Measurements from ENCODE around the gene PBX3. TPM values are rescaled to one million over a fixed set of nuclear protein-coding genes. Genes with fewer than 3 reads are reported as not detected.

Gene PBX3
- total RNA-seq, 2 experiments from 2014 or later, result 25.3 to 30.8 TPM

DNA sequence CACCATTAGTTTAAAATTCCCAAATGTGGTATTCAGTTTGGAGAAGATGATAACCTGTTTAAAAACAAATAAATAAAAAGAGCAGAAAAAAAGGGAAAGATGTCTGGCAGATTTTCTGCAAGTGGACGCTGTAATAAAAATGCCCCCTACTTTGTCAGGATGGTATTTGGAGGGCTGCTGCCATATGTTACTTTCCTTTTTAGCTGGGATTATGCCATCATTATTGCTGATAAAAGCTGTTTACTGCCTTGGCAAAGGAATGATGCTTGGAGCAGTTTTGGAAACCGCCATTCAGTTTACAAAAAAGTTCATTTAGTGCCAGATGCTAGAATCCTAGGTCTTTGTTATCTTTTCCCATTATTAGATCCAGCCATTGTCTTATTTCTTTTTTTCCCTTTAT lies 104.8 kb downstream of the PBX3 start:
- Mint-ChIP-seq H3K9me3 (no peaks in the 10 kb centered on the region), H3K4me3 (no peak overlapping the region), H3K27me3 (no peaks in the 10 kb centered on the region), H3K4me1 (ENCODE audit: low read depth) (no peaks in the 10 kb centered on the region), H3K36me3 (ENCODE audit: low read depth) (no peaks in the 10 kb centered on the region), H3K27ac (no peak overlapping the region)
- no peaks in the 10 kb centered on the region for H3K27me3 ChIP-seq (ENCODE audit: control insufficient read depth in 1 of 2, insufficient read depth in 2 of 2, low read length in 2 of 2)
- POLR2A ChIA-PET, result no interaction called here
- ATAC-seq (ENCODE audit: poor library complexity) (no peak), DNase-seq (no peak)
- no peaks in the 10 kb centered on the region for H3K36me3 ChIP-seq (ENCODE audit: insufficient read depth, low read length)
- no peaks in the 10 kb centered on the region for H3K4me1 ChIP-seq (ENCODE audit: insufficient read depth, low read length)
- CTCF ChIA-PET, result interaction anchor here (0.6 kb wide), 1 partner anchor 21 kb away, joined by 3 read pairs; no protein-coding TSS in a partner anchor
- intact Hi-C loops (cut with DNase I, micrococcal nuclease), result loop anchor here in 1 of 2 experiments (5.0 kb wide), 2 partner anchors 35 to 295 kb away; no protein-coding TSS in a partner anchor
- H3K4me3 ChIP-seq (ENCODE audit: low read length), result no peak overlapping the region
- TF ChIP-seq, protein P1, sequence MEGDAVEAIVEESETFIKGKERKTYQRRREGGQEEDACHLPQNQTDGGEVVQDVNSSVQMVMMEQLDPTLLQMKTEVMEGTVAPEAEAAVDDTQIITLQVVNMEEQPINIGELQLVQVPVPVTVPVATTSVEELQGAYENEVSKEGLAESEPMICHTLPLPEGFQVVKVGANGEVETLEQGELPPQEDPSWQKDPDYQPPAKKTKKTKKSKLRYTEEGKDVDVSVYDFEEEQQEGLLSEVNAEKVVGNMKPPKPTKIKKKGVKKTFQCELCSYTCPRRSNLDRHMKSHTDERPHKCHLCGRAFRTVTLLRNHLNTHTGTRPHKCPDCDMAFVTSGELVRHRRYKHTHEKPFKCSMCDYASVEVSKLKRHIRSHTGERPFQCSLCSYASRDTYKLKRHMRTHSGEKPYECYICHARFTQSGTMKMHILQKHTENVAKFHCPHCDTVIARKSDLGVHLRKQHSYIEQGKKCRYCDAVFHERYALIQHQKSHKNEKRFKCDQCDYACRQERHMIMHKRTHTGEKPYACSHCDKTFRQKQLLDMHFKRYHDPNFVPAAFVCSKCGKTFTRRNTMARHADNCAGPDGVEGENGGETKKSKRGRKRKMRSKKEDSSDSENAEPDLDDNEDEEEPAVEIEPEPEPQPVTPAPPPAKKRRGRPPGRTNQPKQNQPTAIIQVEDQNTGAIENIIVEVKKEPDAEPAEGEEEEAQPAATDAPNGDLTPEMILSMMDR (IDR thresholded peaks at IDR 0.05), result no peak
- no peaks in the 10 kb centered on the region for H3K9me3 ChIP-seq (ENCODE audit: control insufficient read depth in 1 of 2, insufficient read depth in 1 of 2, low read length in 2 of 2)
- no peak overlapping the region for H3K27ac ChIP-seq (ENCODE audit: low read depth in 1 of 2, low read length in 2 of 2)

DNA sequence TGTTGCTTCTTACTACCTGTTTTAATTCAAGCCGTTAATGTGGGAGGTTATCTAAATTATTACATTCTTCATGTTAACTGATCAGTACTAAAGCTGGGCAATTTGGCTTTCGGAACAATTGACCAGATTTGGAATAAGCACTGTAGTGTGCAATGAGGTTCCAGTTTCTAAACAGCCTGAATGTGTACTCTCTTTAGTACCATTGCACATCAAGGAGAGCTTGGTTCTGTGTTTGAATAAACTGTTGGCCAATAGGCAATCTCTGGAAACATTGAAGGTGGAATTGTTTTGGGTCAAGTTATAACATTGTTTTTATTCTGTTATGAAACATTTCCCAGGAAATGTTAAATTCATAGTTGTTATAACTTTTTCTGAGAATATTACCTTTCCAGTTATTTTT lies 105.2 kb downstream of the PBX3 start:
- Histone ChIP-seq H3K27ac (ENCODE audit: low read depth in 1 of 2, low read length in 2 of 2) (no peak overlapping the region), H3K27me3 (ENCODE audit: control insufficient read depth in 1 of 2, insufficient read depth in 2 of 2, low read length in 2 of 2) (no peaks in the 10 kb centered on the region), H3K36me3 (ENCODE audit: insufficient read depth, low read length) (no peaks in the 10 kb centered on the region), H3K4me3 (ENCODE audit: low read length) (no peak overlapping the region), H3K4me1 (ENCODE audit: insufficient read depth, low read length) (no peaks in the 10 kb centered on the region), H3K9me3 (ENCODE audit: control insufficient read depth in 1 of 2, insufficient read depth in 1 of 2, low read length in 2 of 2) (no peaks in the 10 kb centered on the region)
- TF ChIP-seq, protein P1 (IDR thresholded peaks at IDR 0.05), result no peak
- H3K9me3 Mint-ChIP-seq, result no peaks in the 10 kb centered on the region
- no peak for DNase-seq
- ATAC-seq (ENCODE audit: poor library complexity), result no peak
- no peaks in the 10 kb centered on the region for H3K27me3 Mint-ChIP-seq
- H3K4me1 Mint-ChIP-seq (ENCODE audit: low read depth), result no peaks in the 10 kb centered on the region
- intact Hi-C loops (cut with DNase I, micrococcal nuclease), result loop anchor here in 1 of 2 experiments (5.0 kb wide), 2 partner anchors 35 to 295 kb away; no protein-coding TSS in a partner anchor
- no peaks in the 10 kb centered on the region for H3K36me3 Mint-ChIP-seq (ENCODE audit: low read depth)
- CTCF ChIA-PET, result interaction anchor here (0.6 kb wide), 1 partner anchor 20 kb away, joined by 3 read pairs; no protein-coding TSS in a partner anchor
- no peak overlapping the region for H3K4me3 Mint-ChIP-seq
- POLR2A ChIA-PET, result no interaction called here
- H3K27ac Mint-ChIP-seq, result no peak overlapping the region

DNA sequence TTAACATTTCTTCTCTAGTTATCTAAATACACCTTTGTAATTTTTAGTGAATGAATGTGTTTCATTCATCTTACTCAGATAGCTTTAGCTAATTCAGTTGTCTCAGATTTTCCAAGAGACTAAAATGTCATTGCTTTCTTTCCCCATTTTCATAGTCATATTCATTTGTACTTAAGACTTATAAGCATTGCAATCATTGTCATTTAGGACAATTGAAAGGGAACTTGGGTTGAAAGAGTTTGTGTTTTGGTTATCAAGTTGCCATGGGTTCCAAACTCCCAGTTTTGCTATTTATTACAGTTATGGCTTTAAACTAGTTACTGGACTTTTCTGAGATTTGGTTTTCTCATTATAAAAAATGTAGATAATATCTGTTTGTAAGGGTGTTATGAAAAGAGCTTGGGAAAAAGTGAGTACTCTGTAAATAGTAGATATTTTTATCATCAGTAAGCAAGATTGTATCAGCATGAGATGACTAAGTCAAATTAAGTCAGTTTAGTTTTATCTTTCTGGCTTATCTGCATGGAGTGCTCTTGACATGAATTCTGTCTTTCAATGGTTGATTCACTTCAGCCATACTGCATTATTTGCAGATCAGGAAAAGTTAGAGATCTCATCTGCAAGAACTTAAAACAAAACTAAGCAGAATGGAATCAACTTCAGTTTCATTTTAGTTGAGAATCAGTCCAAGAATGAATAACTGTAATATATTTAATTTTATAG lies 107.5 kb downstream of the PBX3 start:
- intact Hi-C loops (cut with DNase I, micrococcal nuclease), result loop anchor here in 1 of 2 experiments (5.0 kb wide), 2 partner anchors 33 to 297 kb away; no protein-coding TSS in a partner anchor
- Mint-ChIP-seq H3K36me3 (ENCODE audit: low read depth) (no peaks in the 10 kb centered on the region), H3K4me1 (ENCODE audit: low read depth) (no peaks in the 10 kb centered on the region), H3K4me3 (no peak overlapping the region), H3K9me3 (no peaks in the 10 kb centered on the region), H3K27ac (no peak overlapping the region), H3K27me3 (no peaks in the 10 kb centered on the region)
- ChIA-PET CTCF (no interaction called here), POLR2A (interaction anchor here (1.2 kb wide), 1 partner anchor 25 kb away, joined by 3 read pairs; no protein-coding TSS in a partner anchor)
- no peaks in the 10 kb centered on the region for H3K27me3 ChIP-seq (ENCODE audit: control insufficient read depth in 1 of 2, insufficient read depth in 2 of 2, low read length in 2 of 2)
- no peak overlapping the region for H3K4me3 ChIP-seq (ENCODE audit: low read length)
- H3K4me1 ChIP-seq (ENCODE audit: insufficient read depth, low read length), result no peaks in the 10 kb centered on the region
- no peaks in the 10 kb centered on the region for H3K36me3 ChIP-seq (ENCODE audit: insufficient read depth, low read length)
- no peak overlapping the region for H3K27ac ChIP-seq (ENCODE audit: low read depth in 1 of 2, low read length in 2 of 2)
- no peaks in the 10 kb centered on the region for H3K9me3 ChIP-seq (ENCODE audit: control insufficient read depth in 1 of 2, insufficient read depth in 1 of 2, low read length in 2 of 2)
- DNase-seq (no peak), ATAC-seq (ENCODE audit: poor library complexity) (no peak)
- TF ChIP-seq, protein P1 (IDR thresholded peaks at IDR 0.05), result no peak

Data from CD4-positive, alpha-beta T cell (primary cell).